ENCODE measurements around the gene VAMP2. TPM values are rescaled to one million over a fixed set of nuclear protein-coding genes. Genes with fewer than 3 reads are reported as not detected.

The VAMP2 gene
- total and polyA plus RNA-seq, 10 of the 15 experiments (the other 5 are each of a cell fraction or from before 2014, with no cell fraction given) = 3.0 to 35.2 (median 25.0) TPM

- TF ChIP-seq BACH1 (IDR thresholded peaks at IDR 0.05; ENCODE audit: borderline replicate concordance) = no peak; the same call in 1 of the 2 replicates
- TF ChIP-seq HCFC1 (IDR thresholded peaks at IDR 0.05; ENCODE audit: low read length) = no peak
- 0 out of 2 replicates have a peak, but pooled peaks have one; percentile 48 for TF ChIP-seq LARP7 (IDR thresholded peaks at IDR 0.05)
- TF ChIP-seq USF1 (IDR thresholded peaks at IDR 0.05; ENCODE audit: borderline replicate concordance, extremely low read length, insufficient read depth, low read depth, low read length) = peak; percentile 58
- no peak for TF ChIP-seq ATF2 (IDR thresholded peaks at IDR 0.05; ENCODE audit: low read length)
- no peak for TF ChIP-seq KDM1A (IDR thresholded peaks at IDR 0.05; ENCODE audit: borderline replicate concordance)
- no peak for TF ChIP-seq SMAD1 (IDR thresholded peaks at IDR 0.05; ENCODE audit: low read depth, partially characterized antibody)
These were observed 47.4 kb upstream of the VAMP2 start, which contains the start of gene AURKB (continued) for GRCh38 chr17:8209907-8210760.

GRCh38 chr17:8206536-8206935, 43.8 kb upstream of the VAMP2 start:
- no peak overlapping the region for H3K9ac ChIP-seq (ENCODE audit: control insufficient read depth, insufficient read depth, low read length)
- H3K79me2 ChIP-seq (ENCODE audit: control insufficient read depth, insufficient read depth, low read length) = peaks cover 33% of the 10 kb centered on the region
- ATAC-seq (no peak), DNase-seq (ENCODE audit: low read depth, low spot score) (no peak), FAIRE-seq (no peak)
- H3K27me3 ChIP-seq (replicated peaks in 1 of 2; ENCODE audit: control insufficient read depth in 2 of 2, insufficient read depth in 2 of 2, low read length in 1 of 2) = no peaks in the 10 kb centered on the region
- no peak overlapping the region for H3K27ac ChIP-seq (ENCODE audit: control insufficient read depth, insufficient read depth)
- TF ChIP-seq ZBTB4 (CRISPR knock-in tag; IDR thresholded peaks at IDR 0.05) = no peak
- intact Hi-C loops (cut with micrococcal nuclease; ENCODE audit: unreplicated experiment) (no loop called here), in situ Hi-C loops (cut with MboI) (no loop called here)
- POLR2A ChIA-PET = interaction anchor here (1.1 to 8.1 kb wide), 4 partner anchors 10 to 50 kb away, joined by 4 to 89 read pairs (median 38); partner anchors contain the start of gene BORCS6
- H2AFZ ChIP-seq (ENCODE audit: control insufficient read depth, low read depth, low read length) = no peak overlapping the region
- H3K4me2 ChIP-seq (ENCODE audit: control insufficient read depth, insufficient read depth) = no peak overlapping the region
- peaks cover 13 to 22% of the 10 kb centered on the region in 2 experiments for H3K36me3 ChIP-seq (ENCODE audit: control insufficient read depth in 2 of 2, insufficient read depth in 2 of 2, low read length in 1 of 2)
- RAD21 ChIA-PET (ENCODE audit: unreplicated experiment) = no interaction called here
- CTCF ChIA-PET = no interaction called here
- no peaks in the 10 kb centered on the region for H3K9me3 ChIP-seq (replicated peaks; ENCODE audit: control insufficient read depth, insufficient read depth, low read length)
- BruUV-seq (replicated peaks) = no TSS peak
- 94% methylated on average over 12 of the region's 12 CpGs for WGBS (ENCODE audit: insufficient coverage, insufficient replicate concordance, low lambda C conversion rate, missing lambda C conversion rate)
- no peak overlapping the region for H3K4me3 ChIP-seq
- SMC1A ChIA-PET (ENCODE audit: uncharacterized antibody, unreplicated experiment) = no interaction called here
- no peaks in the 10 kb centered on the region for H3K4me1 ChIP-seq (ENCODE audit: control insufficient read depth, insufficient read depth, low read length)
- no peaks in the 10 kb centered on the region for H4K20me1 ChIP-seq (ENCODE audit: control insufficient read depth, insufficient read depth)

Measured in GM12878 (cell line).